GM12878 (cell line): ENCODE results near the gene TACR3.
"Not testable (repeated sequence)": the region's sequence is repeated elsewhere in the genome, so short reads cannot be mapped to it uniquely, and the experiment has no call there.

Experiments used
- CEBPB ChIP-seq, 2 experiments: fragments of 150-350 bp in 1 of 2; IDR thresholded peaks; 2 replicates each; pipeline ENCODE4 v1.6.1; 2012 to 2014; ENCODE audit warnings: low read depth in 2 of 2, low read length in 2 of 2, borderline replicate concordance in 1 of 2, inconsistent platforms in 1 of 2
- CTCF ChIP-seq, 3 experiments: IDR thresholded peaks in 2 of 3; conservative IDR thresholded peaks in 1 of 3; 2 replicates each; pipeline ENCODE4 v1.5.1; 2011; ENCODE audit warnings: low read depth in 3 of 3, low read length in 3 of 3, mild to moderate bottlenecking in 3 of 3, control low read depth in 2 of 3, moderate library complexity in 2 of 3, inconsistent platforms in 1 of 3, mixed read lengths in 1 of 3; ENCODE audit not compliant: control insufficient read depth in 2 of 3, insufficient read depth in 1 of 3; ENCODE audit errors: extremely low read depth in 1 of 3
- MAX ChIP-seq: IDR thresholded peaks from 2 replicates; pipeline ENCODE4 v1.6.1; 2012; ENCODE audit warnings: low read depth, low read length, improper control_type of control experiment

- not testable (repeated sequence) for TF ChIP-seq CTCF (IDR thresholded peaks at IDR 0.05 in 2 of 3, conservative IDR thresholded peaks at IDR 0.05 in 1 of 3; ENCODE audit: control insufficient read depth in 2 of 3, extremely low read depth in 1 of 3, insufficient read depth in 1 of 3, low read depth in 3 of 3, low read length in 3 of 3); CEBPB (IDR thresholded peaks at IDR 0.05; ENCODE audit: borderline replicate concordance in 1 of 2, low read depth in 2 of 2, low read length in 2 of 2); MAX
These were observed 53.0 kb downstream of the TACR3 start for GRCh38 chr4:103666764-103667163.
